Kidney glomerular epithelial cell (primary cell): ENCODE results near the gene CHRDL1.
"Not testable (repeated sequence)": the region's sequence is repeated elsewhere in the genome, so short reads cannot be mapped to it uniquely, and the experiment has no call there.

Experiments used
- DNase-seq: peaks from one replicate; lab custom pipeline; 2025; lab: John Stamatoyannopoulos, UW

The CHRDL1 gene

GRCh38 chrX:110665223-110666002 lies 130.2 kb downstream of the CHRDL1 start:
- no peak for DNase-seq

GRCh38 chrX:110657073-110657472 lies 138.5 kb downstream of the CHRDL1 start:
- no peak for DNase-seq

GRCh38 chrX:110654280-110654679 lies 141.3 kb downstream of the CHRDL1 start:
- DNase-seq: not testable (repeated sequence)

- no peak for DNase-seq
Observed at GRCh38 chrX:110646386-110646785, 149.2 kb downstream of the CHRDL1 start.
